HepG2 (cell line): ENCODE results near the gene ZDHHC16. TPM values are rescaled to one million over a fixed set of nuclear protein-coding genes. Genes with fewer than 3 reads are reported as not detected.

Source experiments
- HMG20B ChIP-seq: conservative IDR thresholded peaks from 2 replicates; pipeline ENCODE4 v1.6.1; 2016; ENCODE audit warnings: missing genetic modification reagents, missing compliant biosample characterization
- HMGXB3 ChIP-seq: sonication (generic); formaldehyde crosslinking; IDR thresholded peaks from 2 replicates; pipeline ENCODE4 v1.4.0; 2020; ENCODE audit warnings: missing genetic modification reagents, borderline replicate concordance
- HNF4A ChIP-seq: sonication (generic); formaldehyde crosslinking; IDR thresholded peaks from 2 replicates; pipeline ENCODE4 v1.4.0; 2020; ENCODE audit warnings: missing genetic modification reagents
- NCOA2 ChIP-seq: sonication (generic); formaldehyde crosslinking; IDR thresholded peaks from 2 replicates; pipeline ENCODE4 v1.8.0; 2022; ENCODE audit warnings: inconsistent platforms
- NR0B2 ChIP-seq: sonication (generic); formaldehyde crosslinking; IDR thresholded peaks from 2 replicates; pipeline ENCODE4 v1.4.0; 2020; ENCODE audit warnings: mild to moderate bottlenecking, missing genetic modification reagents
- RARA ChIP-seq: IDR thresholded peaks from 2 replicates; pipeline ENCODE4 v1.6.1; 2016; ENCODE audit warnings: missing genetic modification reagents, missing compliant biosample characterization
- RFXAP ChIP-seq: sonication (generic); formaldehyde crosslinking; IDR thresholded peaks from 2 replicates; pipeline ENCODE4 v1.4.0; 2020; ENCODE audit warnings: missing genetic modification reagents, borderline replicate concordance
- RNF219 ChIP-seq: sonication (generic); formaldehyde crosslinking; IDR thresholded peaks from 2 replicates; pipeline ENCODE4 v1.5.0; 2020; ENCODE audit warnings: mild to moderate bottlenecking, missing genetic modification reagents
- RXRB ChIP-seq: IDR thresholded peaks from 2 replicates; pipeline ENCODE4 v1.6.1; 2016; ENCODE audit warnings: borderline replicate concordance, missing genetic modification reagents, missing compliant biosample characterization
- SAP130 ChIP-seq: IDR thresholded peaks from 2 replicates; pipeline ENCODE4 v1.6.1; 2016; ENCODE audit warnings: low read depth
- ZNF207 ChIP-seq: fragments of 450-650 bp; IDR thresholded peaks from 2 replicates; pipeline ENCODE4 v1.6.1; 2016; ENCODE audit warnings: antibody characterized with exemption, borderline replicate concordance
- ZNF260 ChIP-seq: sonication (generic); formaldehyde crosslinking; IDR thresholded peaks from 2 replicates; pipeline ENCODE4 v1.4.0; 2020; ENCODE audit warnings: missing genetic modification reagents, low read depth, mild to moderate bottlenecking, borderline replicate concordance
- ZNF275 ChIP-seq: sonication (generic); formaldehyde crosslinking; IDR thresholded peaks from 2 replicates; pipeline ENCODE4 v1.8.0; 2022; ENCODE audit warnings: missing genetic modification reagents, mild to moderate bottlenecking, inconsistent platforms, borderline replicate concordance
- ZNF543 ChIP-seq: sonication (generic); formaldehyde crosslinking; IDR thresholded peaks from 2 replicates; pipeline ENCODE4 v1.4.0; 2020; ENCODE audit warnings: mild to moderate bottlenecking, missing genetic modification reagents
- ZNF547 ChIP-seq: sonication (generic); formaldehyde crosslinking; IDR thresholded peaks from 2 replicates; pipeline ENCODE4 v1.5.1; 2020; ENCODE audit warnings: mild to moderate bottlenecking, missing genetic modification reagents
- ZNF580 ChIP-seq: IDR thresholded peaks from 2 replicates; pipeline ENCODE4 v1.6.1; 2016; ENCODE audit warnings: low read depth, borderline replicate concordance
- ZNF674 ChIP-seq: sonication (generic); formaldehyde crosslinking; IDR thresholded peaks from 2 replicates; pipeline ENCODE4 v1.5.0; 2020; ENCODE audit warnings: low read depth, mild to moderate bottlenecking, missing genetic modification reagents
- ZNF773 ChIP-seq: sonication (generic); formaldehyde crosslinking; IDR thresholded peaks from 2 replicates; pipeline ENCODE4 v1.4.0; 2020; ENCODE audit warnings: missing genetic modification reagents, borderline replicate concordance
- ZNF800 ChIP-seq: sonication (generic); formaldehyde crosslinking; IDR thresholded peaks from 2 replicates; pipeline ENCODE4 v1.4.0; 2020; ENCODE audit warnings: missing genetic modification reagents
- ZSCAN9 ChIP-seq: IDR thresholded peaks from 2 replicates; pipeline ENCODE4 v1.6.1; 2016; ENCODE audit warnings: borderline replicate concordance
- polyA plus RNA-seq, 8 experiments: library from polyadenylated mRNA; depleted of rRNA in 3 of 8; stranded (reverse) in 7 of 8; unstranded in 1 of 8; fragments of >200 nt; fragmentation: Illumina TruSeq in 4 of 8; extraction: Trizol in 4 of 8; gene quantifications; 2 replicates each; pipeline versions ENCODE4 v1.2.1 to v1.2.3, GENCODE V29; 2011 to 2016; ENCODE audit warnings: low read depth in 4 of 8, missing spikeins in 1 of 8, mixed read lengths in 1 of 8; ENCODE audit not compliant: insufficient read depth in 1 of 8
- total RNA-seq, 5 experiments: library from RNA; depleted of rRNA; stranded (reverse); fragments of >200 nt; fragmentation: Illumina TruSeq; extraction: Trizol; gene quantifications; 2 replicates each; pipeline ENCODE4 v1.2.3, GENCODE V29; 2016; ENCODE audit warnings: low read depth in 1 of 5

The ZDHHC16 gene
- total and polyA plus RNA-seq, 2 of the 13 experiments (the other 11 are each of a cell fraction or from before 2014, with no cell fraction given) = 40.8 to 41.8 TPM

GRCh38 chr10:97411406-97411805 is 34.6 kb upstream of the ZDHHC16 start (continued):
- TF ChIP-seq ZNF580 (CRISPR knock-in tag) = no peak
- TF ChIP-seq ZNF275 (CRISPR knock-in tag) = no peak
- TF ChIP-seq SAP130 = peak; percentile 54; the same call in 1 of the 2 replicates
- no peak for TF ChIP-seq ZNF260 (CRISPR knock-in tag)
- no peak for TF ChIP-seq ZNF547
- TF ChIP-seq ZNF800 (CRISPR knock-in tag) = no peak
- peak; percentile 43; the same call in 1 of the 2 replicates for TF ChIP-seq RXRB (CRISPR knock-in tag)
- peak; percentile 65 for TF ChIP-seq NCOA2 (CRISPR knock-in tag)
- no peak for TF ChIP-seq RFXAP (CRISPR knock-in tag)
- TF ChIP-seq NR0B2 (CRISPR knock-in tag) = no peak
- no peak for TF ChIP-seq RNF219 (CRISPR knock-in tag)
- TF ChIP-seq ZNF773 = no peak
- peak; percentile 84 for TF ChIP-seq RARA (CRISPR knock-in tag)
- TF ChIP-seq ZNF674 (CRISPR knock-in tag) = no peak
- no peak for TF ChIP-seq HMG20B (CRISPR knock-in tag)
- TF ChIP-seq HNF4A (CRISPR knock-in tag) = peak; percentile 68
- TF ChIP-seq ZNF207 = no peak
- TF ChIP-seq ZSCAN9 (CRISPR knock-in tag) = no peak
- no peak for TF ChIP-seq HMGXB3 (CRISPR knock-in tag)
- no peak for TF ChIP-seq ZNF543
